ENCODE data around the gene PCSK5.
"Not testable (repeated sequence)": the region's sequence is repeated elsewhere in the genome, so short reads cannot be mapped to it uniquely, and the experiment has no call there.

Gene PCSK5

GRCh38 chr9:76323490-76323889 is 433.0 kb downstream of the PCSK5 start:
- Histone ChIP-seq H3F3A (ENCODE audit: insufficient read depth) (no peaks in the 10 kb centered on the region), H3K4me3 (ENCODE audit: insufficient read depth, low read length, poor library complexity, severe bottlenecking) (no peak overlapping the region), H4K20me1 (ENCODE audit: low read depth, low read length) (no peaks in the 10 kb centered on the region), H2AFZ (ENCODE audit: low read depth, low read length, severe bottlenecking) (no peak overlapping the region), H3K27ac (ENCODE audit: low read depth, low read length) (no peak overlapping the region), H3K9me2 (replicated peaks; ENCODE audit: insufficient read depth, low read length) (no peaks in the 10 kb centered on the region), H3K36me3 (ENCODE audit: low read length) (no peaks in the 10 kb centered on the region), H3K4me2 (ENCODE audit: low read depth, low read length, poor library complexity, severe bottlenecking) (no peak overlapping the region), H3K27me3 (ENCODE audit: low read length) (no peaks in the 10 kb centered on the region), H3K79me2 (ENCODE audit: insufficient read depth, low read length) (no peaks in the 10 kb centered on the region), H3K9me3 (ENCODE audit: insufficient read depth, low read length) (no peaks in the 10 kb centered on the region), H3K9ac (ENCODE audit: low read length) (no peak overlapping the region)
- TF ChIP-seq EZH2phosphoT487 (conservative IDR thresholded peaks at IDR 0.05; ENCODE audit: low read length) (no peak), CTCF (IDR thresholded peaks at IDR 0.05; ENCODE audit: insufficient read depth, low read length, poor library complexity, severe bottlenecking) (no peak)

- not testable (repeated sequence) for H3F3A ChIP-seq (ENCODE audit: insufficient read depth); H3K27ac ChIP-seq (ENCODE audit: low read depth, low read length); H3K9me3 ChIP-seq (ENCODE audit: insufficient read depth, low read length); H3K9ac ChIP-seq (ENCODE audit: low read length); H3K27me3 ChIP-seq (ENCODE audit: low read length); H3K4me2 ChIP-seq (ENCODE audit: low read depth, low read length, poor library complexity, severe bottlenecking); H4K20me1 ChIP-seq (ENCODE audit: low read depth, low read length); H3K9me2 ChIP-seq (replicated peaks; ENCODE audit: insufficient read depth, low read length); H2AFZ ChIP-seq (ENCODE audit: low read depth, low read length, severe bottlenecking); H3K36me3 ChIP-seq (ENCODE audit: low read length); H3K79me2 ChIP-seq (ENCODE audit: insufficient read depth, low read length); H3K4me3 ChIP-seq (ENCODE audit: insufficient read depth, low read length, poor library complexity, severe bottlenecking)
Measured at GRCh38 chr9:76324030-76324429, 433.6 kb downstream of the PCSK5 start.

- Histone ChIP-seq H3K27ac (ENCODE audit: low read depth, low read length) (no peak overlapping the region), H3K9me3 (ENCODE audit: insufficient read depth, low read length) (no peaks in the 10 kb centered on the region), H3K27me3 (ENCODE audit: low read length) (no peaks in the 10 kb centered on the region), H3K9ac (ENCODE audit: low read length) (no peak overlapping the region), H3K4me2 (ENCODE audit: low read depth, low read length, poor library complexity, severe bottlenecking) (no peak overlapping the region), H3K9me2 (replicated peaks; ENCODE audit: insufficient read depth, low read length) (no peaks in the 10 kb centered on the region), H2AFZ (ENCODE audit: low read depth, low read length, severe bottlenecking) (no peak overlapping the region), H3K79me2 (ENCODE audit: insufficient read depth, low read length) (no peaks in the 10 kb centered on the region), H4K20me1 (ENCODE audit: low read depth, low read length) (no peaks in the 10 kb centered on the region), H3K36me3 (ENCODE audit: low read length) (no peaks in the 10 kb centered on the region), H3K4me3 (ENCODE audit: insufficient read depth, low read length, poor library complexity, severe bottlenecking) (no peak overlapping the region), H3F3A (ENCODE audit: insufficient read depth) (no peaks in the 10 kb centered on the region)
- TF ChIP-seq EZH2phosphoT487 (conservative IDR thresholded peaks at IDR 0.05; ENCODE audit: low read length) (no peak), CTCF (IDR thresholded peaks at IDR 0.05; ENCODE audit: insufficient read depth, low read length, poor library complexity, severe bottlenecking) (no peak)
Measured at GRCh38 chr9:76330034-76330433, 439.6 kb downstream of the PCSK5 start.

GRCh38 chr9:76333388-76333787 is 442.9 kb downstream of the PCSK5 start:
- H3K4me2 ChIP-seq (ENCODE audit: low read depth, low read length, poor library complexity, severe bottlenecking) = no peak overlapping the region
- no peak overlapping the region for H3K9ac ChIP-seq (ENCODE audit: low read length)
- H3K79me2 ChIP-seq (ENCODE audit: insufficient read depth, low read length) = no peaks in the 10 kb centered on the region
- H4K20me1 ChIP-seq (ENCODE audit: low read depth, low read length) = no peaks in the 10 kb centered on the region
- H3K36me3 ChIP-seq (ENCODE audit: low read length) = no peaks in the 10 kb centered on the region
- H3K9me2 ChIP-seq (replicated peaks; ENCODE audit: insufficient read depth, low read length) = no peaks in the 10 kb centered on the region
- no peaks in the 10 kb centered on the region for H3K27me3 ChIP-seq (ENCODE audit: low read length)
- no peaks in the 10 kb centered on the region for H3F3A ChIP-seq (ENCODE audit: insufficient read depth)
- H3K4me3 ChIP-seq (ENCODE audit: insufficient read depth, low read length, poor library complexity, severe bottlenecking) = no peak overlapping the region
- no peaks in the 10 kb centered on the region for H3K9me3 ChIP-seq (ENCODE audit: insufficient read depth, low read length)
- H3K27ac ChIP-seq (ENCODE audit: low read depth, low read length) = no peak overlapping the region
- H2AFZ ChIP-seq (ENCODE audit: low read depth, low read length, severe bottlenecking) = no peak overlapping the region
- TF ChIP-seq EZH2phosphoT487 (conservative IDR thresholded peaks at IDR 0.05; ENCODE audit: low read length) (no peak), CTCF (IDR thresholded peaks at IDR 0.05; ENCODE audit: insufficient read depth, low read length, poor library complexity, severe bottlenecking) (no peak)
